Esophagus muscularis mucosa (tissue), 4 donors: Measurements from ENCODE around the gene MERTK. TPM values are rescaled to one million over a fixed set of nuclear protein-coding genes. Genes with fewer than 3 reads are reported as not detected.

Source experiments
- DNase-seq: peaks from one replicate; pipeline ENCODE4 v3.0.0-alpha.2; 2017; ENCODE audit errors: extremely low spot score
- H3K27ac ChIP-seq, 4 donors: fragments of 200-600 bp; sonication (generic); replicated peaks in 1 of 4; 1 replicate in 3 of 4; 2 replicates in 1 of 4; pipeline ENCODE4 v1.5.1; 2016 to 2019; ENCODE audit warnings: mild to moderate bottlenecking in 1 of 4
- H3K27me3 ChIP-seq, 4 donors: fragments of 200-600 bp; sonication (generic); one replicate each; pipeline versions ENCODE4 v1.5.1 to v1.6.0; 2016 to 2019
- H3K36me3 ChIP-seq, 4 donors: fragments of 200-600 bp; sonication (generic); one replicate each; pipeline ENCODE4 v1.5.1; 2016 to 2019
- H3K4me1 ChIP-seq, 4 donors: fragments of 200-600 bp; sonication (generic); one replicate each; pipeline ENCODE4 v1.5.1; 2016 to 2019
- H3K4me3 ChIP-seq, 4 donors: fragments of 200-600 bp; sonication (generic); 1 replicate in 2 of 4; 2 replicates in 2 of 4; pipeline ENCODE4 v1.5.1; 2016 to 2019; ENCODE audit warnings: mild to moderate bottlenecking in 4 of 4, moderate library complexity in 1 of 4
- H3K9me3 ChIP-seq, 4 donors: fragments of 200-600 bp; sonication (generic); 1 replicate in 3 of 4; 2 replicates in 1 of 4; pipeline ENCODE4 v1.5.1; 2016 to 2019
- EP300 ChIP-seq: sonication (generic); formaldehyde crosslinking; IDR thresholded peaks from one replicate; pipeline ENCODE4 v1.6.1; 2017; ENCODE audit warnings: antibody characterized with exemption
- POLR2A ChIP-seq: fragments of 450-650 bp; IDR thresholded peaks from one replicate; pipeline ENCODE4 v1.6.1; 2017; ENCODE audit warnings: antibody characterized with exemption, moderate library complexity, mild to moderate bottlenecking, low read depth
- POLR2AphosphoS5 ChIP-seq, 2 donors: sonication (generic); formaldehyde crosslinking; IDR thresholded peaks; one replicate each; pipeline ENCODE4 v1.6.1; 2017; ENCODE audit warnings: antibody characterized with exemption in 2 of 2
- WGBS: methylation state at CpG from one replicate; pipeline ENCODE4 v1.1.5; 2018; 5-methylcytosine and 5-hydroxymethylcytosine counted together
- intact Hi-C: fragments of 100-400 bp; cut with DNase I; formaldehyde crosslinking; loops from one replicate; pipeline ENCODE4 v1.15.1; 2023
- total RNA-seq, 4 donors: library from RNA; depleted of rRNA; stranded (reverse); fragments of >200 nt; gene quantifications; one replicate each; pipeline versions ENCODE4 v1.1.0 to v1.2.1, GENCODE V29; 2016
- TF ChIP-seq, protein P1 (sequence below), 3 experiments: fragments of 200-600 bp in 2 of 3; fragments of 450-650 bp in 1 of 3; sonication (generic) in 2 of 3; IDR thresholded peaks; one replicate each; pipeline ENCODE4 v1.5.1; 2017 to 2019; ENCODE audit warnings: antibody characterized with exemption in 3 of 3, mild to moderate bottlenecking in 2 of 3, moderate library complexity in 1 of 3

Gene MERTK
- total RNA-seq, 4 donors from 2014 or later: 19.9 to 31.0 (median 22.3) TPM

DNA sequence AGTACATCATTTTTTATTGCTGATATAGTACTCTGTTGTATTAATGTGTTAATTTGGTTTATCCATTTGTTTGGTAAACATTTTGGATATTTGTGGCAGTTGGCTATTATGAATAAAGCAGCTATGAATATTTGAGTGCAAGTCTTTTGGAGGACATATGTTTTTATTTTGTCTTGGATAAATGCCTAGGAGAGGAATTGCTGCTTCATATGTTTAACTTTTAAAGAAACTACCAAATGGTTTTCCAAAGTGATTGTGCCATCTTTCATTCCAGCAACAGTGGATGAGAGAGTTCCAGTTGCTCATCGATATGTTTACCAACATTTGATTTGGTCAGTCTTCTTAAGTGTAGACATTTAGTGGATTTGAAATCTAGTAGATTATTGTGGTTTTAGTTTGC is 51.8 kb downstream of the MERTK start:
- H3K4me1 ChIP-seq: peaks cover 24 to 32% (median 26%) of the 10 kb centered on the region in 4 donors
- no peaks in the 10 kb centered on the region for H3K27me3 ChIP-seq
- H3K9me3 ChIP-seq: no peaks in the 10 kb centered on the region
- no peak overlapping the region for H3K27ac ChIP-seq
- H3K36me3 ChIP-seq: peaks cover 0 to 26% (median 15%) of the 10 kb centered on the region in 4 donors
- no peak overlapping the region for H3K4me3 ChIP-seq
- no peak for DNase-seq
- 96% methylated on average over 1 of the region's 1 CpG for WGBS
- TF ChIP-seq POLR2AphosphoS5 (IDR thresholded peaks at IDR 0.05) (no peak), POLR2A (no peak), EP300 (no peak)
- TF ChIP-seq, protein P1, sequence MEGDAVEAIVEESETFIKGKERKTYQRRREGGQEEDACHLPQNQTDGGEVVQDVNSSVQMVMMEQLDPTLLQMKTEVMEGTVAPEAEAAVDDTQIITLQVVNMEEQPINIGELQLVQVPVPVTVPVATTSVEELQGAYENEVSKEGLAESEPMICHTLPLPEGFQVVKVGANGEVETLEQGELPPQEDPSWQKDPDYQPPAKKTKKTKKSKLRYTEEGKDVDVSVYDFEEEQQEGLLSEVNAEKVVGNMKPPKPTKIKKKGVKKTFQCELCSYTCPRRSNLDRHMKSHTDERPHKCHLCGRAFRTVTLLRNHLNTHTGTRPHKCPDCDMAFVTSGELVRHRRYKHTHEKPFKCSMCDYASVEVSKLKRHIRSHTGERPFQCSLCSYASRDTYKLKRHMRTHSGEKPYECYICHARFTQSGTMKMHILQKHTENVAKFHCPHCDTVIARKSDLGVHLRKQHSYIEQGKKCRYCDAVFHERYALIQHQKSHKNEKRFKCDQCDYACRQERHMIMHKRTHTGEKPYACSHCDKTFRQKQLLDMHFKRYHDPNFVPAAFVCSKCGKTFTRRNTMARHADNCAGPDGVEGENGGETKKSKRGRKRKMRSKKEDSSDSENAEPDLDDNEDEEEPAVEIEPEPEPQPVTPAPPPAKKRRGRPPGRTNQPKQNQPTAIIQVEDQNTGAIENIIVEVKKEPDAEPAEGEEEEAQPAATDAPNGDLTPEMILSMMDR (IDR thresholded peaks at IDR 0.05): no peak
- intact Hi-C loops: no loop called here

DNA sequence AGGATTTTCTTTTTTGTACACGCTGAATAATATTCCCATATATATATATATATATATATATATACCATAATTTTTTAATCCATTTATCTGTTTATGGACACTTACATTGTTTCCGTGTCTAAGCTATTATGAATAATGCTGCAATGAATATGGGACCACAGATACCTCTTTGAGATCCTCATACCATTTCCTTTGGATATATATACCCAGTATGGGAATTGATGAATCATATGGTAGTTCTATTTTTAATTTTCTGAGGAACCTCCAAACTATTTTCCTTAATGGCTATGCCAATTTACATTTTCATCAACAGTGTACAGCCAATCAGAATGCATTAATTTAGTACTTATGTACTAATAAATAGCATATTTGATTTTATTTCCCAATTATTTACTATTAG is 53.1 kb downstream of the MERTK start:
- TF ChIP-seq POLR2A (no peak), POLR2AphosphoS5 (IDR thresholded peaks at IDR 0.05) (no peak), EP300 (no peak)
- Histone ChIP-seq H3K4me3 (no peak overlapping the region), H3K4me1 (peaks cover 12 to 23% (median 17%) of the 10 kb centered on the region in 4 donors), H3K9me3 (no peaks in the 10 kb centered on the region), H3K36me3 (peaks cover 0 to 21% (median 15%) of the 10 kb centered on the region in 4 donors), H3K27me3 (no peaks in the 10 kb centered on the region), H3K27ac (no peak overlapping the region)
- WGBS: 97% methylated on average over 2 of the region's 2 CpGs
- no peak for DNase-seq
- intact Hi-C loops: no loop called here

DNA sequence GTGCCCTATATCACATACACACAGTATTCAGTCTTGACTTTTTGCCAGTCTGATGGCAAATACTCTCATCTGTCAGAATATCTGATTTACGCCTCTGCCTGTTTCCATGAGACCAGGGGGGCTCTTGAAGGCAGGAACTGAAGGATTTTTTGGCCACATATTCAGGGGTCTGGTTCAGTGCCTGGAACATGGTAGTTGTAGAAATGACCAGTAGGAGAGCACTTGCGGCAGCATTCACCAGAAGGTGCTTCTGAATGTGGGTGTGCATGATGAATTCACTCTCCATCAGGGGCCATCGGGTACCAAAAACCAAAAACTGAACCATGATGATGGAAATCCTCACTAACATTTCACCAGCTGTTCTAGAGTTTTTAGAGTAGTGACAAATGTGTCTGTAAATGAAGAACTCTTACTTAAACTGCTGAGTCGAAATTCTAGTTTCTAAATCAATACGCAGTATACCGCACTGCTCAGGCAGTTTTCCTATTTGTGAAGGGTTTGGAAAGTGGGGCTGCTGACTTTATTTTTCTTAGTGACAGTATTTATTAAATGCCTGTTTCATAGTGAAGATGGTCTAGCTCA is 54.6 kb downstream of the MERTK start:
- H3K9me3 ChIP-seq: no peaks in the 10 kb centered on the region
- intact Hi-C loops: no loop called here
- 93% methylated on average over 6 of the region's 6 CpGs for WGBS
- H3K27ac ChIP-seq: peak overlapping the region in 1 of 4 donors; percentile 3
- no peak for DNase-seq
- H3K36me3 ChIP-seq: peaks cover 0 to 14% (median 10%) of the 10 kb centered on the region in 4 donors
- no peak overlapping the region for H3K4me3 ChIP-seq
- H3K27me3 ChIP-seq: no peaks in the 10 kb centered on the region
- TF ChIP-seq POLR2AphosphoS5 (IDR thresholded peaks at IDR 0.05) (no peak), EP300 (no peak), POLR2A (no peak)
- TF ChIP-seq, protein P1 (IDR thresholded peaks at IDR 0.05): no peak
- peaks cover 3 to 20% (median 10%) of the 10 kb centered on the region in 4 donors for H3K4me1 ChIP-seq

DNA sequence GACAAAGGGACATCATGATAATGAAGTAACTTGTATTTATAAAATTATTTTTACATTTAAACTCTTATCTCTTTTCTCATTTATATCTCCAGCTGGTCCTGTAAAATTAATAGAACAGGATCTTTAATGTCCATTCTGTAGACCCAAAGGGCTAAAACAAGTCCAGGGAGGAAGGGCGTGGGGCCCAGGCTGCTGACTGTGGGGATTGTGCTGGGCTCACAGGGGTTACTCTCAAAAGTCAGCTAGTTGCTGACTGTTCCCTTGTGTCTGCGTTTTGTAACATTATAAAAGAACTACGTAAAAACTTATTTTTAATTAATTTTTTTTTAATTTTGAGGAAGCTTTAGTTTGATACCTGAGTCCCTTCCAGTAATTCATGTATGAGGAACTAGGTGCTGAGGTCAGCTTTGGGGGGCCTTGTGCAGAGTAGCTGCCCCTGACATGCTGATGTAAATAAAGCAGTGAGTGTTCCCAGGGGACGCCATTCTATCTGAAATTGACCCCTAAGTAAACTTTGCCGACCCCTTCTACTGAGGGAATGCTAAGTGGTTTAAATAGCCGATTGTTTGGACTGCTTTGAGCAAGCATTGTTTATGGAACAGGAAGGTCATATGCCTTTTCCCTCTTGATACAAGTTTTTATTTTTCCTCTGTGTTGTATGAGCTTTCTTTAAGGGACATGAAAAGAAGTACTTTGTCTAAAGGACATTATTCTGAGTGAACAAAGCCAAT is 56.4 kb downstream of the MERTK start:
- WGBS: 60% methylated on average over 6 of the region's 6 CpGs
- peak overlapping the region in 2 of 4 donors; percentile 20 to 22 for H3K27ac ChIP-seq
- no peaks in the 10 kb centered on the region for H3K9me3 ChIP-seq
- DNase-seq: no peak
- no peak for TF ChIP-seq POLR2AphosphoS5 (IDR thresholded peaks at IDR 0.05)
- no peak for TF ChIP-seq EP300
- no peak for TF ChIP-seq POLR2A
- TF ChIP-seq, protein P1 (IDR thresholded peaks at IDR 0.05): no peak
- H3K4me1 ChIP-seq: peaks cover 8 to 33% (median 13%) of the 10 kb centered on the region in 4 donors
- H3K36me3 ChIP-seq: peaks cover 0 to 9% (median 3%) of the 10 kb centered on the region in 4 donors
- intact Hi-C loops: no loop called here
- H3K4me3 ChIP-seq: no peak overlapping the region
- no peaks in the 10 kb centered on the region for H3K27me3 ChIP-seq

DNA sequence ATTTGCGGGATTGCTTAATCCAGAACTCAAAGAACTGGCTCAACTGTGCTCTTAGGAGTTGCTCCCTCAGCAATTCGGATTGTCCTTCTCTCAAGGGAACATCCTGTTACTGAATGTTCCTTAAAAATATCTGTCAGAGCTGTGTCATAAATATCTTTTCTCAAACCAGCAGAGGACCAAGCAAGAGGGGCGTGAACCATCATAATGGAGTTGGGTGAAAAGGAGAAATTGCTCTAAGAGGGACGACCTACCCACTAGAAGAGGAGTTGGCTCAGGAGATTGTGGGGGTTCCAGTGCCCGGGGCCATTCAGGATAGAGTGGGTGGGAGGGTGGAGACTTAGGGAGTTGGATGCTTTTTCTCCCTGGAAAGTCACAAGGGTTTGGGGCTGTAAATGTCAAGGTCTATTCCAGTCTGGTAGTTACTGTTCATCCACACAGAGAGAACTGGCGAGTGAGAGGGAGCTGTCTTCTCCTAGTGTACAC is 59.5 kb downstream of the MERTK start:
- peak in 1 of 2 donors; percentile 54 for TF ChIP-seq POLR2AphosphoS5 (IDR thresholded peaks at IDR 0.05)
- TF ChIP-seq EP300: no peak
- intact Hi-C loops: no loop called here
- Histone ChIP-seq H3K27ac (peak overlapping the region; percentile 43 to 65 (median 52)), H3K36me3 (peaks cover 0 to 6% (median 3%) of the 10 kb centered on the region in 4 donors), H3K4me3 (no peak overlapping the region), H3K9me3 (no peaks in the 10 kb centered on the region), H3K4me1 (peaks cover 8 to 33% (median 13%) of the 10 kb centered on the region in 4 donors), H3K27me3 (no peaks in the 10 kb centered on the region)
- DNase-seq: no peak
- 83% methylated on average over 6 of the region's 6 CpGs for WGBS
